GM23338 (cell line): ENCODE measurements around the gene EZR.

Experiments
- CREB1 ChIP-seq: fragments of 250-450 bp; sonication (Bioruptor Pico); IDR thresholded peaks from 2 replicates; pipeline ENCODE4 v1.5.0; 2020; ENCODE audit warnings: low read depth, mild to moderate bottlenecking, moderate library complexity
- EZH2 ChIP-seq: fragments of 200-600 bp; sonication (generic); IDR thresholded peaks from one replicate; pipeline ENCODE4 v1.8.0; 2017; ENCODE audit warnings: antibody characterized with exemption, mild to moderate bottlenecking, low read depth; ENCODE audit not compliant: unreplicated experiment
- EZH2phosphoT487 ChIP-seq: fragments of 200-600 bp; sonication (generic); IDR thresholded peaks from one replicate; pipeline ENCODE4 v1.8.1; 2018; ENCODE audit warnings: antibody characterized with exemption; ENCODE audit not compliant: unreplicated experiment
- JUNB ChIP-seq: IDR thresholded peaks from one replicate; pipeline ENCODE4 v1.6.1; 2016; ENCODE audit warnings: antibody characterized with exemption; ENCODE audit not compliant: unreplicated experiment
- NANOG ChIP-seq: IDR thresholded peaks from 2 replicates; pipeline ENCODE4 v1.6.1; 2016; ENCODE audit warnings: antibody characterized with exemption, borderline replicate concordance
- POLR2AphosphoS5 ChIP-seq: IDR thresholded peaks from 2 replicates; pipeline ENCODE4 v1.6.1; 2016; ENCODE audit warnings: antibody characterized with exemption, low read depth
- STAT1 ChIP-seq: IDR thresholded peaks from one replicate; pipeline ENCODE4 v1.6.1; 2016; ENCODE audit warnings: antibody characterized with exemption; ENCODE audit not compliant: unreplicated experiment
- ZNF114 ChIP-seq: fragments of 250-450 bp; sonication (Bioruptor Pico); IDR thresholded peaks from 2 replicates; pipeline ENCODE4 v1.5.0; 2020; ENCODE audit warnings: mild to moderate bottlenecking, moderate library complexity
- ZNF331 ChIP-seq: fragments of 250-450 bp; sonication (Bioruptor Pico); IDR thresholded peaks from 2 replicates; pipeline ENCODE4 v1.5.0; 2020; ENCODE audit warnings: low read depth, mild to moderate bottlenecking, moderate library complexity
- TF ChIP-seq, protein P1 (sequence below): IDR thresholded peaks from one replicate; pipeline ENCODE4 v1.6.1; 2018; ENCODE audit warnings: antibody characterized with exemption; ENCODE audit not compliant: unreplicated experiment
- TF ChIP-seq, protein P2 (sequence below), 2 experiments: fragments of 200-600 bp in 1 of 2; sonication (generic) in 1 of 2; conservative IDR thresholded peaks; 2 replicates each; pipeline versions ENCODE4 v1.5.1 to v1.6.1; 2016 to 2017; ENCODE audit warnings: antibody characterized with exemption in 2 of 2, low read depth in 2 of 2, mild to moderate bottlenecking in 2 of 2, moderate library complexity in 1 of 2
- TF ChIP-seq, protein P3 (sequence below): IDR thresholded peaks from 2 replicates; pipeline ENCODE4 v1.6.1; 2016; ENCODE audit warnings: antibody characterized with exemption

DNA sequence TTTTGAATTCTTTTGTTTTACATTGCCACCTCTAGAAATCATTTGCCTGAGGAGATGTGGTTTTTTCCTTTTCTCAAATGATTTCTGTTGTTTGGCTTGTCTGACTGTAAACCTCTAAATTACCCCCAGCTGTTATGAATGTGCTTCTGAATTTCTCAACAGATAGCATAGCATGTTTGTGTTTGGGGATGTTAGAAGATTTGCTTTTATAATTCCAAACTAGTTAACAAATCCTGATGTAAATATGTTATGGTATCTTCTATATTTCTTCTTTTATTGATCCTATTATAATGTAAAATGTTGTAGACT, 31.6 kb upstream of the EZR start:
- no peak for TF ChIP-seq EZH2phosphoT487
- TF ChIP-seq, protein P1, sequence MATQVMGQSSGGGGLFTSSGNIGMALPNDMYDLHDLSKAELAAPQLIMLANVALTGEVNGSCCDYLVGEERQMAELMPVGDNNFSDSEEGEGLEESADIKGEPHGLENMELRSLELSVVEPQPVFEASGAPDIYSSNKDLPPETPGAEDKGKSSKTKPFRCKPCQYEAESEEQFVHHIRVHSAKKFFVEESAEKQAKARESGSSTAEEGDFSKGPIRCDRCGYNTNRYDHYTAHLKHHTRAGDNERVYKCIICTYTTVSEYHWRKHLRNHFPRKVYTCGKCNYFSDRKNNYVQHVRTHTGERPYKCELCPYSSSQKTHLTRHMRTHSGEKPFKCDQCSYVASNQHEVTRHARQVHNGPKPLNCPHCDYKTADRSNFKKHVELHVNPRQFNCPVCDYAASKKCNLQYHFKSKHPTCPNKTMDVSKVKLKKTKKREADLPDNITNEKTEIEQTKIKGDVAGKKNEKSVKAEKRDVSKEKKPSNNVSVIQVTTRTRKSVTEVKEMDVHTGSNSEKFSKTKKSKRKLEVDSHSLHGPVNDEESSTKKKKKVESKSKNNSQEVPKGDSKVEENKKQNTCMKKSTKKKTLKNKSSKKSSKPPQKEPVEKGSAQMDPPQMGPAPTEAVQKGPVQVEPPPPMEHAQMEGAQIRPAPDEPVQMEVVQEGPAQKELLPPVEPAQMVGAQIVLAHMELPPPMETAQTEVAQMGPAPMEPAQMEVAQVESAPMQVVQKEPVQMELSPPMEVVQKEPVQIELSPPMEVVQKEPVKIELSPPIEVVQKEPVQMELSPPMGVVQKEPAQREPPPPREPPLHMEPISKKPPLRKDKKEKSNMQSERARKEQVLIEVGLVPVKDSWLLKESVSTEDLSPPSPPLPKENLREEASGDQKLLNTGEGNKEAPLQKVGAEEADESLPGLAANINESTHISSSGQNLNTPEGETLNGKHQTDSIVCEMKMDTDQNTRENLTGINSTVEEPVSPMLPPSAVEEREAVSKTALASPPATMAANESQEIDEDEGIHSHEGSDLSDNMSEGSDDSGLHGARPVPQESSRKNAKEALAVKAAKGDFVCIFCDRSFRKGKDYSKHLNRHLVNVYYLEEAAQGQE, result no peak
- TF ChIP-seq, protein P2, sequence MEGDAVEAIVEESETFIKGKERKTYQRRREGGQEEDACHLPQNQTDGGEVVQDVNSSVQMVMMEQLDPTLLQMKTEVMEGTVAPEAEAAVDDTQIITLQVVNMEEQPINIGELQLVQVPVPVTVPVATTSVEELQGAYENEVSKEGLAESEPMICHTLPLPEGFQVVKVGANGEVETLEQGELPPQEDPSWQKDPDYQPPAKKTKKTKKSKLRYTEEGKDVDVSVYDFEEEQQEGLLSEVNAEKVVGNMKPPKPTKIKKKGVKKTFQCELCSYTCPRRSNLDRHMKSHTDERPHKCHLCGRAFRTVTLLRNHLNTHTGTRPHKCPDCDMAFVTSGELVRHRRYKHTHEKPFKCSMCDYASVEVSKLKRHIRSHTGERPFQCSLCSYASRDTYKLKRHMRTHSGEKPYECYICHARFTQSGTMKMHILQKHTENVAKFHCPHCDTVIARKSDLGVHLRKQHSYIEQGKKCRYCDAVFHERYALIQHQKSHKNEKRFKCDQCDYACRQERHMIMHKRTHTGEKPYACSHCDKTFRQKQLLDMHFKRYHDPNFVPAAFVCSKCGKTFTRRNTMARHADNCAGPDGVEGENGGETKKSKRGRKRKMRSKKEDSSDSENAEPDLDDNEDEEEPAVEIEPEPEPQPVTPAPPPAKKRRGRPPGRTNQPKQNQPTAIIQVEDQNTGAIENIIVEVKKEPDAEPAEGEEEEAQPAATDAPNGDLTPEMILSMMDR (conservative IDR thresholded peaks at IDR 0.05; ENCODE audit: low read depth in 2 of 2), result no peak
- no peak for TF ChIP-seq POLR2AphosphoS5
- TF ChIP-seq EZH2, result no peak
- TF ChIP-seq CREB1 (CRISPR knock-in tag), result no peak
- no peak for TF ChIP-seq JUNB
- TF ChIP-seq ZNF114, result no peak
- TF ChIP-seq NANOG, result no peak
- TF ChIP-seq, protein P3, sequence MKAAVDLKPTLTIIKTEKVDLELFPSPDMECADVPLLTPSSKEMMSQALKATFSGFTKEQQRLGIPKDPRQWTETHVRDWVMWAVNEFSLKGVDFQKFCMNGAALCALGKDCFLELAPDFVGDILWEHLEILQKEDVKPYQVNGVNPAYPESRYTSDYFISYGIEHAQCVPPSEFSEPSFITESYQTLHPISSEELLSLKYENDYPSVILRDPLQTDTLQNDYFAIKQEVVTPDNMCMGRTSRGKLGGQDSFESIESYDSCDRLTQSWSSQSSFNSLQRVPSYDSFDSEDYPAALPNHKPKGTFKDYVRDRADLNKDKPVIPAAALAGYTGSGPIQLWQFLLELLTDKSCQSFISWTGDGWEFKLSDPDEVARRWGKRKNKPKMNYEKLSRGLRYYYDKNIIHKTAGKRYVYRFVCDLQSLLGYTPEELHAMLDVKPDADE, result no peak
- TF ChIP-seq ZNF331 (CRISPR knock-in tag), result no peak
- no peak for TF ChIP-seq STAT1
